Measurements from ENCODE around the gene SERTAD3.
"Not testable (repeated sequence)": the region's sequence is repeated elsewhere in the genome, so short reads cannot be mapped to it uniquely, and the experiment has no call there.

Gene SERTAD3

GRCh38 chr19:40457953-40458596 is 13.9 kb upstream of the SERTAD3 start:
- DNase-seq (ENCODE audit: low read depth), result no peak

DNA sequence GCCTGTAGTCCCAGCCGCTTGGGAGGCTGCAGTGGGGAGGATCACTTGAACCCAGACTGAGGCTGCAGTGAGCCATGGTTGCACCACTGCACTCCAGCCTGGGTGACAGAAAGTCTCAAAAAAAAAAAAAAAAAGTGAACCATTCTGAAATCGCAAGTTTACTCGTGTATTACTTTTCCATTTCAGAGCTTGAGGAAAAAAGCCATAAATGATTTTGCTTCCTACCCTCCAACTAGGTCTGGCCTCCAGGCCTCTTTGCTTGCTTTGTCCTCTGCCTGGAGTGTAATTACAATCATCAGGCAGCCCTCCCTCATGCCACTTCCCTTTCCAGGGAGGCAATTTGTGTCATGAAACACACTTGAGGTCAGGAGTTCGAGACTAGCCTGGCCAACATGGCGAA is 12.9 kb upstream of the SERTAD3 start:
- DNase-seq (ENCODE audit: low read depth), result no peak

GRCh38 chr19:40453943-40454342 is 9.8 kb upstream of the SERTAD3 start:
- not testable (repeated sequence) for DNase-seq (ENCODE audit: low read depth)

GRCh38 chr19:40453151-40453735 is 9.1 kb upstream of the SERTAD3 start:
- no peak for DNase-seq (ENCODE audit: low read depth)

DNA sequence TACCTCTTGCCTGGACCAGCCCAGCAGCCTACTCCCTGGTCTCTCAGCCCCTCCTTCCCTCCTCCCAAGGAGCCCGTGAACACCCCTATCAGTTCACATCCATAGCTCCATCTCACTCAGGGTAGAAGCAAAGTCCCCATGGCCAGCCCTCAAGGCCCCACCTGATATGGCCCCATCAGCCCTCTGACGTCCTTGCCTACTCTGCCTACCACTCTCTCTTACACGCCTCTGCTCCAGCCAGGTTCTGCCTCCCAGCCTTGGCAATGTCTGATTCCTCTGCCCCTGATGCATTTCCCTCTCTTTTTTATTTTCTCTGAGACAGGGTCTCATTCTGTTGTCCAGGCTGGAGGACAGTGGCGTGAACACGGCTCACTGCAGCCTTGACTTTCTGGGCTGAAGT is 7.9 kb upstream of the SERTAD3 start:
- DNase-seq (ENCODE audit: low read depth), result no peak

DNA sequence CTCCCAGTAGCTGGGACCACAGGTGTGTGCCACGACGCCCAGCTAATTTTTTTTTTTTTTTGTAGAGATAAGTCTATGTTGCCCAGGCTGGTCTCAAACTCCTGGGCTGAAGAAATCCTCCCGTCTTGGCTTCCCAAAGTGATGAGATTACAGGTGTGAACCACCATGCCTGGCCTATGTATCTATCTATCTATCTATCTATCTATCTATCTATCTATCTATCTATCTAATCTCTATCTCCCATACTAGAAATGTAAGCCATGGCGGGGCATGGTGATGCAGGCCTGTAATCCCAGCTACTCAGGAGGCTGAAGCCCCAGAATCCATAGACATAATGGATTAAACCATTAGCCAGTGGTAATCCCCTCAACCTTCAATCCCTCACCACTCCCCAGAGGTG is 6.5 kb upstream of the SERTAD3 start:
- no peak for DNase-seq (ENCODE audit: low read depth)

DNA sequence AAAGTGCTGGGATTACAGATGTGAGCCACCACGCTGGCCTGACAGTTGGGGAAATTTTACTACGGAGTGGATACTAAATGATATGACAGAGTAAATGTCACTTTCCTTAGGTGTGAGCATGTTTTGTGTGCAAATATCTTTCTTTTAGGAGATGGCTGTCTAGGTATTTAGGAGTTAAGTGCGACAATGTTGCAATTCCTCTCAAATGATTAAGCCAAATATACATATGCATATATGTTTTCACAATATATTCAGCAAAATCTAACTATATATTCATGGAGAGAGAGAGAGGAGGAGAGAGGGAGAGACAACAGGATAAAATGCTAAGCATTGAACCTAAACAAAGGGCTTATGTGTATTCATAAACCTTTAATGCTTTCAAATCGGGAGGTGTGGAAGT is 5.4 kb upstream of the SERTAD3 start:
- no peak for DNase-seq (ENCODE audit: low read depth)

- no peak for DNase-seq (ENCODE audit: low read depth)
Observed at GRCh38 chr19:40446263-40446784, 2.2 kb upstream of the SERTAD3 start.

GRCh38 chr19:40445780-40446262 is 1.7 kb upstream of the SERTAD3 start:
- no peak for DNase-seq (ENCODE audit: low read depth)

GRCh38 chr19:40444825-40445312 is 734 bp upstream of the SERTAD3 start:
- no peak for DNase-seq (ENCODE audit: low read depth)

GRCh38 chr19:40443131-40443999 is 770 bp downstream of the SERTAD3 start:
- peak; percentile 98 for DNase-seq (ENCODE audit: low read depth)

GRCh38 chr19:40442328-40443130 is 1.6 kb downstream of the SERTAD3 start:
- no peak for DNase-seq (ENCODE audit: low read depth)

GRCh38 chr19:40441719-40442253 is 2.3 kb downstream of the SERTAD3 start:
- DNase-seq (ENCODE audit: low read depth), result no peak

- DNase-seq (ENCODE audit: low read depth), result no peak
Observed at GRCh38 chr19:40438284-40438683, 5.9 kb downstream of the SERTAD3 start.

DNA sequence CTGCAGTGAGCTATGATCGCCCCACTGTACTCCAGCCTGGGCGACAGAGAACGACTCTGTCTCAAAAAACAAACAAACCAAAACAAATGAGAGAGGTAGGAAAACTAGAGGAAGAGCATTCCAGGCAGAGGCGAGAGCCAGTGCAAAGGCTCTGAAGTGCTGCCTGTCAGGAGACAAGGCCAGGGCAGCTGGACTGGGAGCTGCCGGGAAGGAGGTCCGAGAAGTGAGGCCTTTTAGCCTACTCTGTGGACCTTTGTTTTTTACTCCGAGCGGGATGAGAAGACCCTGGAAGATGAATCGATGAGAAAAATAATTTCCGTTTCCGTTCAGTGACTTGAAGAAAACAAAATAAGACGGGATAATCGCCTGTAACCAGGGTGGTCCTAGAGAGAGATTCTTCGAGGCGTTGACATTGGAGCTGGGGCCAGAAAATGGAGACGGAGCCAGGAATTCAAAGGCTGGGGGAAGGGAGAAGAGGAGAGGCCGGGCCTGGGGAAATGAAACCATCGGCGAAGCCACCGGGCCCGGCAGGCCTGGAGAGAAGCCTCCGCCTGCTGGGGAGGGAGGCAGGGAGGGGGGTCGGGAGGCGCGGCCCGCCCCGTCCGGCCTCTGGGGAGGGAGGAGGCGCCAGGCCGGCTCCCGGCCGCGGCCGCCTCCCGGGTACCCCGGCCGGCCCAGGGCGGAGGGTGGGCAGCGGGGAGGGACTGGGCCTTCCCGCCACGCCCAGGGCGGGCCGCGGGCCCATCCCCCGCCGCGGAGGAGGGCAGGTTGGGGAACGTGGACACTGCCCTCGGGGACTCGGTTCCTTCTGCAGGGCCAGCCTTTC is 10.5 kb downstream of the SERTAD3 start:
- peak; percentile 35 for DNase-seq (ENCODE audit: low read depth)

DNA sequence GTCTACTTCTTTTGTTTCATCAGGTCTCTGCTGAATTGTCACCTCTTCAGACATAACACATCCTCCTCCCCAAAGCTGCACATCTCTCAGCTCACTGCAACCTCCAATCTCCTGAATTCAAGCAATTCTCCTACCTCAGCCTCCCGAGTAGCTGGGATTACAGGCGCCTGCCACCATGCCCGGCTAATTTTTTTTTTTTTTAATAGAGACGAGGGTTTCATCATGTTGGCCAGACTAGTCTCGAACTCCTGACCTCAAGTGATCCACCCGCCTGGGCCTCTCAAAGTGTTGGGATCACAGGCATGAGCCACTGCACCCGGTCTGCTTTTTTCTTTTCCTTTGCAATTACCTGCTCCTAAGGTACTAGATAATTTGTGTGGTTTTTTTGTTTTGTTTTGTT is 11.4 kb downstream of the SERTAD3 start:
- not testable (repeated sequence) for DNase-seq (ENCODE audit: low read depth)

DNA sequence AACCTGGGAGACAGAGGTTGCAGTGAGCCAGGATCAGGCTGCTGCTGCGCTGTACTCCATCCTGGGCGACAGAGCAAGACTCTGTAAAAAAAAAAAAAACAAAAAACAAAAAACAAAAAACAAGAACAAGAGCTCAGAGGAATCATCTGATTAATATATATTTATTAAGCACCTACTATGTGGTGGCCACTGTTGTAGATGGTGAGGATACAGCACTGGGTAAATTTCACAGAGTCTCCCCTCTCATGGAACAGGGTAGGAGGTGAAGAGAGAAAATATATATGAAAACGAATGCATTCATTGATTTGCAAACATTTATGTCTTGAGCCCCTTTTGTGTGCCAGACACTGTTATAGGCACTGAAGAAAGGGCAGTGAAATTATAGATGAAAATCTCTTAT is 12.4 kb downstream of the SERTAD3 start:
- DNase-seq (ENCODE audit: low read depth), result no peak

- not testable (repeated sequence) for DNase-seq (ENCODE audit: low read depth)
Observed at GRCh38 chr19:40430242-40430641, 13.9 kb downstream of the SERTAD3 start.

GRCh38 chr19:40428197-40428596 is 15.9 kb downstream of the SERTAD3 start:
- DNase-seq (ENCODE audit: low read depth), result not testable (repeated sequence)

Data from activated T-helper 9 cell treated with anti-CD3 and anti-CD28 coated beads, Interleukin-2, amount 50 U/mL, for 16 hours (primary cell).